T-helper 2 cell treated with Interferon-gamma antibody and Interleukin-4, amounts not matched to agents 5 μg/mL and 100 μg/mL, for 36 hours (primary cell): ENCODE results near the gene PDE1C.

Experiments used
- DNase-seq: peaks from one replicate; pipeline ENCODE4 v3.0.0; 2021; ENCODE audit warnings: low spot score
- H3K27ac Mint-ChIP-seq: one replicate; pipeline ENCODE4 v1.8.0; 2021; ENCODE audit warnings: mild to moderate bottlenecking, mixed read lengths
- H3K27me3 Mint-ChIP-seq: one replicate; pipeline ENCODE4 v1.8.0; 2021; ENCODE audit warnings: low read depth, mixed read lengths
- H3K36me3 Mint-ChIP-seq: one replicate; pipeline ENCODE4 v1.8.0; 2021; ENCODE audit warnings: low read depth, mixed read lengths
- H3K4me1 Mint-ChIP-seq: one replicate; pipeline ENCODE4 v1.8.0; 2021; ENCODE audit warnings: low read depth, mixed read lengths
- H3K4me3 Mint-ChIP-seq: one replicate; pipeline ENCODE4 v1.8.0; 2022; ENCODE audit warnings: mild to moderate bottlenecking, moderate library complexity, mixed read lengths
- H3K9me3 Mint-ChIP-seq: one replicate; pipeline ENCODE4 v1.8.0; 2021; ENCODE audit warnings: mixed read lengths

Gene PDE1C

DNA sequence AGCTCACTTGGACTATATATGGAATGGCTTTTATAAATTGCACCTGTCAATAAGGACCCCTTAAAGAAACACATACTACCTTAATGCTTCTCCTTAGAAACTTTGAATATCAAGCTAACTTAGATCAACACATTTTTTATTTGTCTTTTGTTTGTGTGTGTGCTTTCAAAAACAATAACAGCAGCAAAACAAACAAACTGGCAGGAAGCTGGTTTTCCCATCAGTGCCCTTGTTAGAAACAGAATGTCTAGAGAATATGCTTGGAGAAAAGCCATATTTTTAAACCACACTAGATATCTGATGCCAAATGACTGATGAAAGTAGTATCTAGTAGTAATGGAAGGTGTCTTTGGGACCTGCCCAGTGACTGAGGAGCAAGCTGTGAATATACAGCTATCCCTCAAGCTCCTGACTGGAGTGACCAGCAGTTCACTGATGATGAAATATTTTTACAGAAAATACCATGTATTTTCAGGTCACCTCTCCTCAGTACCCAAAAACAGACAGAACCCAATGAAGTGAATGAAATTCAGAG lies 1.0 kb downstream of the PDE1C start:
- H3K27me3 Mint-ChIP-seq, result peaks cover 17% of the 10 kb centered on the region
- no peaks in the 10 kb centered on the region for H3K9me3 Mint-ChIP-seq
- no peak for DNase-seq
- H3K4me1 Mint-ChIP-seq, result no peaks in the 10 kb centered on the region
- no peak overlapping the region for H3K4me3 Mint-ChIP-seq
- H3K36me3 Mint-ChIP-seq, result no peaks in the 10 kb centered on the region
- H3K27ac Mint-ChIP-seq, result no peak overlapping the region

DNA sequence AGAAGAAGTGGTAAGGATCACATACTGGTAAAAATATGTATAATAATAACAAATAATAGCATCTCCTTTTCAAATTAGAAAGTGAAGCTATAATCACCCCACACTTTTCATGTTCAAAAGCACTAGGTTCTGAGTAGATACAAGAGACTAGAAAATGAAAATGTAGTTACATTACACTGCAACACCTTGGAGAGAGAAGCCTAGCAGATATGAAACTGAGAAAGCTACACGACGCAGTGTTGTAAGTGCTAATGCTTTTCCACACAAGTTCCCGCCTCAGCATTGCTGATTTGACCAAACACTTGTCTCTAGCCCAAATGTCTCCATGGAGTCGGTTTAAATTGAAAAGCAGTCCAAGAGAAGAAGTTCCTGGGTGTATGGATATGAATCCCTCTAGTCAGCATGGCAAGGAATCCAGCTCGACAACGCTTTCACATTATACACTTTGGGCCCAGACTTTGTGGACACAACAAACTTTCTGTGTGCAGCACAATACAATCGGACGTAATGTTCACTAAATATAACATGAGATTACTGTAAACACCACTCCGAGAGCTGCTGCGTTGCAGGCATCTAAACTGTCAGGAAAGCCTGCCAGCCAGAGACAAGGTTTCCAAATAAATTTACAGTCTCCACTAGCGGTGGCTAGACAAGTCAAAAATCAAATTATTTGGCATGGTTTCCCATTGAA lies 1.7 kb downstream of the PDE1C start:
- DNase-seq, result no peak
- Mint-ChIP-seq H3K4me1 (no peaks in the 10 kb centered on the region), H3K27ac (no peak overlapping the region), H3K36me3 (no peaks in the 10 kb centered on the region), H3K4me3 (no peak overlapping the region), H3K9me3 (no peaks in the 10 kb centered on the region), H3K27me3 (peaks cover 17% of the 10 kb centered on the region)

DNA sequence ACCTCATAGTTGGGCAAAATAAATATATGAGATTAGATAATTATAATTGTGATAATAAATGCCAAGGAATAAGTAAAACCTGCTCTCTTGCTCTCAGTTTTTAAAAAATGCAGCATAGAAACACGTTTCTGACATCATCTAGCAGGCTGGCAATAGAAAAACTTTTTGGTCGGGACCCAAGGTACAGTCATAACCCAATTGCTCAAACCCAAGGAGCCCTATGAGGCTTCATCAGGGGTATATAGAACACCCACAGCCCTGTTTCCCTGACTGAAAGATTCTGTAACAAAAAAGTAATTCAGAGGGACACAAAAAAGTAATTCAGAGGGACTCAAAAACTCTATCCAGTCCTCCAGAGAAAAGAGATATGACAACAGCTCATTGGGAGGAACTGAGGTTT lies 3.8 kb downstream of the PDE1C start:
- Mint-ChIP-seq H3K9me3 (no peaks in the 10 kb centered on the region), H3K27ac (no peak overlapping the region), H3K4me1 (no peaks in the 10 kb centered on the region), H3K4me3 (no peak overlapping the region), H3K36me3 (no peaks in the 10 kb centered on the region), H3K27me3 (peaks cover 15% of the 10 kb centered on the region)
- DNase-seq, result no peak

DNA sequence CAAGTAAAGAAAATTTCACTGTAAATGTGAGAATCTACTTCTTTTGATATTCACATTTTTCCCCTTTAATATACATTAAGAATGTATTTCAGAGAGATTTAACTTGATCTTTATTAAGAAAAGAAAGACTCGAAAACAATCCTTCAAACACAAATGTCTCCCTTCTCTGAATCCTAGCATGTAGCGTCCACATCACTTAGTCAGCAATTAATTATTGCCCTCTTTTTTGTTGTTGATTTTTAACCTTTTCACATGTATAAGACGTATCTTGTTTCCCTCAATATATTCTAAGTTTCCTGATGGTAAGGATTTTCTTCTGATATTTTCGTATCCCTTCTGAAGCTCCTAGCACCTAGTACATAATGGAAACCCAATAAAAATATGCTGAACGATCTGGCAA lies 6.6 kb downstream of the PDE1C start:
- no peak for DNase-seq
- Mint-ChIP-seq H3K36me3 (no peaks in the 10 kb centered on the region), H3K4me1 (no peaks in the 10 kb centered on the region), H3K9me3 (no peaks in the 10 kb centered on the region), H3K27ac (no peak overlapping the region), H3K4me3 (no peak overlapping the region), H3K27me3 (no peaks in the 10 kb centered on the region)

DNA sequence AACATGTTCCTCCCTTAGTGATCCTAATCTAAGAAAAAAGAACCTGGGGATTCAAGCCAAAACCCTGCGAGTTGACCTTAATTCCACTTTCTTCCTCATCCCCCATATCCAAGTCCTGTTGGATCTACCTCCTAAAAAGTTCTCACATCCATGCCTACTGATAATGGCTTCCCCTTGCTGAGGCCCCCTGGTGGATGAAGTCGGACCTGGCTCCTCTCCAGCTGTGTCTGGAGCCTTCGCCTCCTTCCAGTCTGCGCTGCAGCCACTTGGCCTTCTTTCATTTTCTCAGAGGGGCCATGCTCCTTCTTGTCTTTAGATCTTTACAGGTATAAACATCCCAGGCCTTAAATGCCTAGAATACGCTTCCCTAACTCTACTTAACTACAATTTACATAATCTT lies 8.1 kb downstream of the PDE1C start:
- Mint-ChIP-seq H3K27ac (no peak overlapping the region), H3K36me3 (no peaks in the 10 kb centered on the region), H3K27me3 (no peaks in the 10 kb centered on the region), H3K4me1 (no peaks in the 10 kb centered on the region), H3K9me3 (no peaks in the 10 kb centered on the region), H3K4me3 (no peak overlapping the region)
- no peak for DNase-seq

DNA sequence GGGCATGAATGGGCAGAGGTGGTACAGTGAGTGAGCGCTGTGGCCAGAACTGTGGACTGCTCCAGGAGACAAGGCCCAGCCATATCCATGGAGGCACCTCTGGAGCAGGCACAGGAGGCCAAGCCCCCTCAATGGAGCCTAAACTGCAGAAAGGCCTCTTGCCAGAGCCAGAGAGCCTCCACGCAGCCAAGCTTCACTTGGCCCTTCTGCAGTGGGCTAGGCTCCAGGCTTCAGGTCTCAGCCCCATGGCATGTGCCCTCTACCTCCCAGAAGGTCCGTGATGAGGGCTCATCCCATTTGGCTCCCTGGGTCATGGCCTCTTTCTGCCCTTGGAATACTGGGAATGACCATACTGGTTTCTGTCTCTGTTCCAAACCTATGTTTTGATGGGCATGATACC lies 8.9 kb downstream of the PDE1C start:
- Mint-ChIP-seq H3K27ac (no peak overlapping the region), H3K36me3 (no peaks in the 10 kb centered on the region), H3K4me3 (no peak overlapping the region), H3K27me3 (no peaks in the 10 kb centered on the region), H3K9me3 (no peaks in the 10 kb centered on the region), H3K4me1 (no peaks in the 10 kb centered on the region)
- DNase-seq, result no peak

DNA sequence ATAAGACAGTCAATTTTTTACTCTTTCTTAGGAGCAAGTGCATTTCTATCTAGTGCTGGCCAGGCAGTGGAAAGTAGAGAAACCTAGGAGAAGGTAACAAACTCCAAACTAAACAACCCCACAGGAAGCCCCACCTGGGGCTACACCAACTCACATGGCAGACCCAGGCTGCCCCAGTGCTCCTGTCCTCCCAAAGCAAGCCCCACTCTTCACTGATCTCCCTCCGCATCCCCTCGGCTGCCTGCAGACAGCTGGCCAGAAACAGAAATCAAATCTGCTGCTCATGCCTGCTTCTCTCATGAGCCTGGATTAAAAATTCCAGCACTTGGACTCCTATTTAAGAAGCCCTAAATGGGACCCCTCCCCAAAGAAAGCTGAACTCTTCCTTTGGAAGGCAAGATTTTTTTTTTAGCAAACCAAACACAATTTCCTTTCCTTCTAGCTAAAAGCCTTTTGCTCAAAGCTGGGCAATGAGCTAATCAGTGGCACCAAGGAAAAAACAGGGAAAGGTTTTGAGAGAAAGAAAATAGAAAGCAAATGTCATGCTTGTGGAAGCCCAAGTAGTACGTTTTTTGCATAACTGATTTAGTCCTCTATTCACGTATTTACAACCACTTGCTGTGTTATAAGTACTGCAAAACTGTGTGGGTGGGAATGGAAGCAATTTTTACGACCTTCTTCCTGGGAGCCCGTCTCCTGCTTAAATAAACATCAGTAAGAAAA lies 10.8 kb downstream of the PDE1C start:
- H3K9me3 Mint-ChIP-seq, result no peaks in the 10 kb centered on the region
- no peaks in the 10 kb centered on the region for H3K4me1 Mint-ChIP-seq
- no peak overlapping the region for H3K4me3 Mint-ChIP-seq
- no peak for DNase-seq
- H3K27me3 Mint-ChIP-seq, result no peaks in the 10 kb centered on the region
- H3K36me3 Mint-ChIP-seq, result no peaks in the 10 kb centered on the region
- H3K27ac Mint-ChIP-seq, result no peak overlapping the region

DNA sequence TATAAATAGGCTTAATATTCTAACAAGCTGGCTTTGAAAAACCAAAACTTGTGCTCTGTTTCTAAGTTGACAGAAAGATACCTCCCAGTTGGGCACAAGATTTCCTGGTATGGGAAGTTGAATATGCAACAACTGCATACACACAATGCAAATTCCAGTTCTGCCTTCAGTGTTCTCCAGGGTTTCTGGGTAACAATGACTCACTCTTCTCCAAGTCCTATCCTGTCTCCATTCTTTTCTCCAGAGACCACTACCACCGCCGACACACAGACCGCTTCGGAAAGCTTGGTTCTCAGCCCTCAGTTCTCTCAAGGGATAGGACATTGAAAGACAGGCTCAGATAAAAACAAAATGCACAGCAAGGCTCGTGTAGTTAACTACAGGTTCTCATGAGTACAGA lies 12.2 kb downstream of the PDE1C start:
- Mint-ChIP-seq H3K4me1 (no peaks in the 10 kb centered on the region), H3K27me3 (no peaks in the 10 kb centered on the region), H3K4me3 (no peak overlapping the region), H3K36me3 (no peaks in the 10 kb centered on the region), H3K9me3 (no peaks in the 10 kb centered on the region), H3K27ac (no peak overlapping the region)
- DNase-seq, result no peak

DNA sequence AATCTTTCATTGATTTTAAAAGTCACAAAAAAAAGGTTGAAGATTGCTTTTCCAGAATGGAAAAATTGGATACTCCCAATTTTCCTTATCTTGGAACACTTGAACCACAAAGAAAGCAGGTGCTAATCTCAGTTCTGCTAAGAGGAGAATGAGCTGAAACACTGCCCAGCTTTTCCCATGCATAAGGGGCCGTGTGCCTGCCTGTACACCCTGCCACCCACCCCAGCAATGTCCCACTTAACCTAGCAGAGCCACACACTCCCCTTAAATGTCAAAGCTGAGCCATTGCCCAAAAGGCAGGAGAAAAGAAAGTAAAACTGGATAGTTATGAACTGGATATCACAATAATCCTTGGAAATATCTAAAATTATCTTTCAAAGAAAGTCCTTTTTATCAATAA lies 13.4 kb downstream of the PDE1C start:
- no peaks in the 10 kb centered on the region for H3K27me3 Mint-ChIP-seq
- H3K4me1 Mint-ChIP-seq, result no peaks in the 10 kb centered on the region
- no peaks in the 10 kb centered on the region for H3K9me3 Mint-ChIP-seq
- H3K4me3 Mint-ChIP-seq, result no peak overlapping the region
- no peaks in the 10 kb centered on the region for H3K36me3 Mint-ChIP-seq
- H3K27ac Mint-ChIP-seq, result no peak overlapping the region
- no peak for DNase-seq

DNA sequence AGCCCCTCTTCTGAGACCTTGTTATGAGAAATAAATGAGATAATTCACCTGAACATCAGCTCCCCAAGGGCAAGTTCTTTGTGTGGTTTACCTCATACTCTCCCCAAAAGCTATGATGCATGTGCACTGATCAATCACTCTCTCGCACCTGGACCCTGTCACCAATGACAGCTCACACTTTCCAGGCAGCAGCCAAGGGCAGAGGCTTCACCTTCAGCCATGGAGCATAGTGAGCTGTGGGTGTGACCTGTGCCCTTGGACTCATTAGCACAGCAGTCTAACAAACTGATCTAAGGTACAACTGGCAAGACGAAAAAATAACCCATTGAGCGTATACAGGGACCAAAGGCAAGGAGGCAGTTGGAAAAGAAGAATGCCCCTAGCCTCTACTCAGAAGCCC lies 17.0 kb downstream of the PDE1C start:
- Mint-ChIP-seq H3K27ac (no peak overlapping the region), H3K27me3 (no peaks in the 10 kb centered on the region), H3K9me3 (no peaks in the 10 kb centered on the region), H3K4me3 (no peak overlapping the region), H3K4me1 (no peaks in the 10 kb centered on the region), H3K36me3 (no peaks in the 10 kb centered on the region)
- DNase-seq, result no peak

DNA sequence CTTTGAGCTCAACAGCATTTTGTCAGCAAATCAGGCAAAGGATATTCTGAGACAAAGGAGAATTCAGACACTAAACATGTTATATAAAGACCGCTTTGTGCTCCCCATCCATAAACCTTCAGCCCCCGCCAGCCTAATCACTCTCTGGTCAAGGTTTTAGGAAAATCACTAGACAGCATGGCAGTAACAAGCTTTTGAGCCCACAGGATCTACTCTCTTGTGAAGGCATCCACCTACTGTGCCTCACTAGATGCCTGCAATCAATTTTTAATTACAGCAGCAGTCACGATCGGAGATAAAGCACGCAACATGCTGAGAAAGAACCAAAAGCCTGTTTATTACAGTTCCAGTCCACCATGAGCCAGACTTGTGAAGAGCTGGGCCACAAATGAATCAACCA lies 19.1 kb downstream of the PDE1C start:
- Mint-ChIP-seq H3K36me3 (no peaks in the 10 kb centered on the region), H3K4me1 (no peaks in the 10 kb centered on the region), H3K9me3 (no peaks in the 10 kb centered on the region), H3K27ac (no peak overlapping the region), H3K4me3 (no peak overlapping the region), H3K27me3 (no peaks in the 10 kb centered on the region)
- no peak for DNase-seq

DNA sequence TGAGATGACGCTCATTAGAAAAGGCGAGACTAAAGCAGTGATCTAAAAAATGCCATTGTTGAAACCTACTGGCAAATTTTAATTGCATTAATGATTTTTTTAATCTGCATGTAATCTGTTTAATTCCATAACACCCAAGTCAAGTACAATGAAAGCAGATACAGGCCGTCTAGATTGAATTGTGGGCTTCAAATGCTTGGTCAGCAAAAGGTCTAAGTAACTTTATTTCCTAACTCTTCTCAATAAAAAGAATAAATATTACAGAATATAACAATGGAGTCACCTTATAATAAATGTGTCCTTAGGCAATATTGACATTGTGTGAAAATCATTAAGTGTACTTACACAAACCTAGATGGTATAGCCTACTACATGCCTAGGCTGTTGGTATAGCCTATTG lies 20.6 kb downstream of the PDE1C start:
- H3K27me3 Mint-ChIP-seq, result no peaks in the 10 kb centered on the region
- no peak overlapping the region for H3K27ac Mint-ChIP-seq
- no peaks in the 10 kb centered on the region for H3K4me1 Mint-ChIP-seq
- DNase-seq, result no peak
- no peaks in the 10 kb centered on the region for H3K36me3 Mint-ChIP-seq
- H3K4me3 Mint-ChIP-seq, result no peak overlapping the region
- no peaks in the 10 kb centered on the region for H3K9me3 Mint-ChIP-seq

DNA sequence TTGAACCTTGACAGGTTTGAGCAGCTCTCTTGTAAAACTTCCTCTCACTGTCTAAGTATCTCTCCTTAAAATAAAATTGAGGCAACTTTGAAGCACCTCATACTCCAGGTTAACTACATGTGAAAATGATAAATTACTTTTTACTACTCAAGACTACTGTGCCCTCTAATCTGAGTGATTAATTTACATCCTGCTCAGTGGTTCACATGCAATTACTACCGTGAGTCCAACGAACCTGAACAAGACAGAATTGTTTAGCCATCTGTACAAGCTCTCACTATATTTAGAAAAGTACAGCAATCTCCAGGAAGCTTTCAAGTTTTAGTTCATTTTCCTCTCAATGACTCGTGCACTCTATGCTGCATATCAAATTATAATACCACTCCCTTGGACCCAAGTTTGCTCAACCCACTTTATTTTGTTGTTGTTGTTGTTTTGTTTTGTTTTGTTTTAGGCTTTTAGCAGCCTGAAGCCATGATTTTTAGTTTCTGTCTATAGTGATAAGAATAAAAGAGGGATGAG lies 21.2 kb downstream of the PDE1C start:
- H3K4me1 Mint-ChIP-seq, result no peaks in the 10 kb centered on the region
- H3K36me3 Mint-ChIP-seq, result no peaks in the 10 kb centered on the region
- no peaks in the 10 kb centered on the region for H3K27me3 Mint-ChIP-seq
- H3K4me3 Mint-ChIP-seq, result no peak overlapping the region
- no peak for DNase-seq
- H3K27ac Mint-ChIP-seq, result no peak overlapping the region
- no peaks in the 10 kb centered on the region for H3K9me3 Mint-ChIP-seq

DNA sequence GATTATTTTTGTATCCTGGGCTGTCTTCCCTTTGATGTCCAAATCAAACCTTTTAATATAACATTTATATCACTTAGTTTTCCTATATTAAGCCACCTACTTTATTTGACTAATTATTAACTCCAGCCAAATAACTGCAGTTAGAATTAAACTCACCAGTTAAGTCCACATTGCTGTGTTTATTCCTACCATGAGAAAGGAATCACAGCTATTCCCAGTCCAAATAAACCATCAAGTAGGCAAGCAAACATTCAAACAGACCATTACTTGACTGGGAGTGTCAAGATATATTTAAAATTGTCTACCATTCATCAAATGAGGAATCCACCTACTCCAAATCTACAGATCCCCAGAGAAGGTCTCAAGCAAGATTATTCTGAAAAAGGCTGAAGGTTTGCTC lies 22.4 kb downstream of the PDE1C start:
- no peak overlapping the region for H3K4me3 Mint-ChIP-seq
- no peaks in the 10 kb centered on the region for H3K9me3 Mint-ChIP-seq
- no peak overlapping the region for H3K27ac Mint-ChIP-seq
- H3K36me3 Mint-ChIP-seq, result no peaks in the 10 kb centered on the region
- H3K4me1 Mint-ChIP-seq, result no peaks in the 10 kb centered on the region
- H3K27me3 Mint-ChIP-seq, result no peaks in the 10 kb centered on the region
- no peak for DNase-seq
